ENCODE measurements around the gene BEAN1. TPM values are rescaled to one million over a fixed set of nuclear protein-coding genes. Genes with fewer than 3 reads are reported as not detected.

BEAN1 gene
- total and polyA plus RNA-seq, 9 of the 15 experiments (the other 6 are each of a cell fraction or from before 2014, with no cell fraction given), result not detected

- Histone ChIP-seq H3K9ac (ENCODE audit: insufficient read depth in 1 of 2, low read depth in 2 of 2, low read length in 2 of 2) (no peak overlapping the region), H3K27ac (ENCODE audit: extremely low read depth, low read depth, low read length) (no peak overlapping the region), H3K9me1 (ENCODE audit: control insufficient read depth, insufficient read depth, low read length) (no peaks in the 10 kb centered on the region), H3K4me1 (replicated peaks in 1 of 2; ENCODE audit: control insufficient read depth in 2 of 2, insufficient read depth in 2 of 2, low read length in 2 of 2) (peaks cover 0 to 15% of the 10 kb centered on the region in 2 experiments; a peak in 2 of 5 replicates), H3K4me3 (no peak overlapping the region), H3K36me3 (ENCODE audit: control insufficient read depth, insufficient read depth, low read length) (no peaks in the 10 kb centered on the region), H3K27me3 (ENCODE audit: control insufficient read depth in 2 of 2, insufficient read depth in 2 of 2, low read length in 2 of 2) (peaks cover 22 to 60% of the 10 kb centered on the region in 2 experiments), H4K20me1 (replicated peaks; ENCODE audit: control insufficient read depth, insufficient read depth, low read length) (peaks cover 10% of the 10 kb centered on the region), H3K4me2 (ENCODE audit: insufficient read depth, low read length) (no peak overlapping the region), H3K79me2 (ENCODE audit: control insufficient read depth, insufficient read depth, low read length) (no peaks in the 10 kb centered on the region), H3K9me3 (replicated peaks; ENCODE audit: control insufficient read depth, insufficient read depth, low read depth, low read length) (no peaks in the 10 kb centered on the region), H2AFZ (ENCODE audit: low read depth, low read length) (no peak overlapping the region)
- POLR2A ChIA-PET, result interaction anchor here (1.3 kb wide), 1 partner anchor 61 kb away, joined by 6 read pairs; no protein-coding TSS in a partner anchor
- no peak for ATAC-seq
- intact Hi-C loops (cut with micrococcal nuclease), result no loop called here
- in situ Hi-C loops (cut with MboI), result no loop called here
- no TSS peak for BruUV-seq (replicated peaks)
- CTCF ChIA-PET (ENCODE audit: low intra/inter-chr PET ratio), result no interaction called here
- no peak for FAIRE-seq
- 0% methylated on average over 9 of the region's 9 CpGs for WGBS (ENCODE audit: insufficient coverage, low coverage, missing lambda C conversion rate)
- peak in 2 of 4 experiments; percentile 25 to 31 for DNase-seq (ENCODE audit: extremely low read depth in 1 of 4, low spot score in 3 of 4)
- TF ChIP-seq ZC3H8 (IDR thresholded peaks at IDR 0.05), result no peak
- TF ChIP-seq JUND (IDR thresholded peaks at IDR 0.05; ENCODE audit: borderline replicate concordance, low read depth, low read length), result no peak
- no peak for TF ChIP-seq JUND (tag; IDR thresholded peaks at IDR 0.05; ENCODE audit: borderline replicate concordance, low read depth, low read length)
- TF ChIP-seq, protein P1, sequence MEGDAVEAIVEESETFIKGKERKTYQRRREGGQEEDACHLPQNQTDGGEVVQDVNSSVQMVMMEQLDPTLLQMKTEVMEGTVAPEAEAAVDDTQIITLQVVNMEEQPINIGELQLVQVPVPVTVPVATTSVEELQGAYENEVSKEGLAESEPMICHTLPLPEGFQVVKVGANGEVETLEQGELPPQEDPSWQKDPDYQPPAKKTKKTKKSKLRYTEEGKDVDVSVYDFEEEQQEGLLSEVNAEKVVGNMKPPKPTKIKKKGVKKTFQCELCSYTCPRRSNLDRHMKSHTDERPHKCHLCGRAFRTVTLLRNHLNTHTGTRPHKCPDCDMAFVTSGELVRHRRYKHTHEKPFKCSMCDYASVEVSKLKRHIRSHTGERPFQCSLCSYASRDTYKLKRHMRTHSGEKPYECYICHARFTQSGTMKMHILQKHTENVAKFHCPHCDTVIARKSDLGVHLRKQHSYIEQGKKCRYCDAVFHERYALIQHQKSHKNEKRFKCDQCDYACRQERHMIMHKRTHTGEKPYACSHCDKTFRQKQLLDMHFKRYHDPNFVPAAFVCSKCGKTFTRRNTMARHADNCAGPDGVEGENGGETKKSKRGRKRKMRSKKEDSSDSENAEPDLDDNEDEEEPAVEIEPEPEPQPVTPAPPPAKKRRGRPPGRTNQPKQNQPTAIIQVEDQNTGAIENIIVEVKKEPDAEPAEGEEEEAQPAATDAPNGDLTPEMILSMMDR (IDR thresholded peaks at IDR 0.05 in 2 of 3, conservative IDR thresholded peaks at IDR 0.05 in 1 of 3; ENCODE audit: insufficient read depth in 2 of 3, low read depth in 1 of 3, low read length in 3 of 3), result 0 out of 6 replicates have a peak, but pooled peaks of 1 of the 3 experiments have one; percentile 16
- TF ChIP-seq ETS2 (tag; IDR thresholded peaks at IDR 0.05; ENCODE audit: borderline replicate concordance, poor library complexity, severe bottlenecking), result no peak
Measured at GRCh38 chr16:66429290-66429962, 2.3 kb downstream of the BEAN1 start.

Measured in K562 (cell line).